Activated T-helper 9 cell treated with anti-CD3 and anti-CD28 coated beads, Interleukin-2, amount 50 U/mL, for 16 hours (primary cell): Measurements from ENCODE around the gene KLHDC3.
"Not testable (repeated sequence)": the region's sequence is repeated elsewhere in the genome, so short reads cannot be mapped to it uniquely, and the experiment has no call there.

ENCODE experiments used
- DNase-seq: peaks from one replicate; pipeline ENCODE4 v3.0.0-alpha.2; 2020; ENCODE audit warnings: low read depth

The KLHDC3 gene

DNA sequence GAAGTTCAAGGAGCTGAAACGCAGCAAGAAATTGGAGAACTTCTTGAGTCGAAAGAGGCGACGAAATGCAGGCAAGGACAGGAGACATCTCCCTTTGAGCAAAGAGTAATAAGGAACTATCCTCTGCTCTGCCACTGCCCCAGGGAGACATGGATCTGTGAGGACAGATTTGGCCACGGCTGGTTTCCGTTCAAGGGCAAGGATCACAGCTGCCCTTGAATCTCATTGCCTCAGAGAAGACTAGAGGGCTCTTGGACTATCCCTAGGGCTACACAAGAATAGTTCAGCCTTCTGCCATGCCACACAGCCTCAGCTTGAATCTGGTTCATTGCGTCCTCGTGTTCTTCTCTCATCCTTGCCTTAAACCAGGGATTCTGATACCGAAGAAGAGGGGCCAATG is 15.1 kb downstream of the KLHDC3 start:
- DNase-seq: no peak

DNA sequence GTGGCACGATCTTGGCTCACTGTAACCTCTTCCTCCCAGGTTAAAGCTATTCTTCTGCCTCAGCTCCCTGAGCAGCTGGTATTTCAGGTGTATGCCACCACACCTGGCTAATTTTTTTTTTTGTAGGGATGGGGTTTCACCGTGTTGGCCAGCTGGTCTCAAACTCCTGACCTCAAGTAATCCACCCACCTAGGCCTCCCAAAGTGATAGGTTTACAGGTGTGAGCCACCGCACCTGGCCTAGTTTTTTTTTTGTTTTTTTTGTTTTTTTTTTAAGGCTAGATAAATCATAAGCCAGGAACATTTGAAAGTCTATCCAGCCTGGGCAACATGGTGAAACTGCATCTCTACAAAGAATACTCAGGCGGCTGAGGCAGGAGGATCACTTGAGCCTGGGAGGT is 18.3 kb downstream of the KLHDC3 start:
- DNase-seq: no peak

DNA sequence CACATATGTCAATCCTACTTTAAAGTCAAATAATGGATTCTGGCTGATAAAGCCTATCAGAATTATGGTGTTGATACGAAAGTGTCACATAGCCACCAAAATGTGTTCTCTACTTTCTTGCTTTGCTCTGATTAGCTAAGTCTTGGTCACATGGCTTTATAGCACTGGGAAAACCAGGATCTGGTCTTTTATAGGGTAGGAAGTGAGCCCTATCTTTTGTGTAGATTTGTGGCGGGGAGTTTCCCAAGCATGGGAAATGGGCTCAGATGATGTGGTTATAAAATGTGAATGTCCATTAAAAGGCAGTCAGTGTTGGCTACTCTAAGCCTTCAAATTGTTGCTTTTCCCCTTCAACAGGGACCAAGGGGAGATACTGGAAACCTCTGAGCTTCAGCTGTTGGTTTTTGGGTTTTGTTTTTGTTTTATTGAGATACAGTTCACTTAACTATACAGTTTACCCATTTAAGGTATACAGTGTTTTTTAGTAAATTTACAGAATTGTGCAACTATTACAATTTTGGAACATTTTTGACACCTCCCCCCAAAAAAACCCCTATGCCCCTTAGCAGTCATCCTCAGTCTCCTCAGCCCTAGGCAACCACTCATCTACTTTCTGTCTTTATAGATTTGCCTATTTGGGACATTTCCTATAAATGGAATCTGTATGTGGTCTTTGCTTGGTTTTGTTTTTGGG is 19.6 kb downstream of the KLHDC3 start:
- DNase-seq: no peak

DNA sequence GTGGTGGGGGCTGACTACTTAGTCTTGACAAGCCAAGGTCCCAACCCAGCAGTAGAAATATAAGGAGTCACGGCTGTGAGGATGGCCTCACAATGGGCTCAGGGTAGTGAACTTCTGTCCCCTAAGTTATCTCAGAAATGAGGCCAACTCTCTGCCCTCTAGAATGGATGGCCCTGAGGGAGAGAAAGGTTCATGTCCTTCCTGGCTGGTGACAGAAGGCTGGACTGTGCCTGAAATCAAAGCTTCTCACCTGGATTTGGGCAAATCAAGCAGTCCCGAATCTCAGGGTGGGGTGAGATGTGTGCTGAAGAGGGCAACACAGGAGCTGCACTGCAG is 20.1 kb downstream of the KLHDC3 start:
- DNase-seq: no peak

DNA sequence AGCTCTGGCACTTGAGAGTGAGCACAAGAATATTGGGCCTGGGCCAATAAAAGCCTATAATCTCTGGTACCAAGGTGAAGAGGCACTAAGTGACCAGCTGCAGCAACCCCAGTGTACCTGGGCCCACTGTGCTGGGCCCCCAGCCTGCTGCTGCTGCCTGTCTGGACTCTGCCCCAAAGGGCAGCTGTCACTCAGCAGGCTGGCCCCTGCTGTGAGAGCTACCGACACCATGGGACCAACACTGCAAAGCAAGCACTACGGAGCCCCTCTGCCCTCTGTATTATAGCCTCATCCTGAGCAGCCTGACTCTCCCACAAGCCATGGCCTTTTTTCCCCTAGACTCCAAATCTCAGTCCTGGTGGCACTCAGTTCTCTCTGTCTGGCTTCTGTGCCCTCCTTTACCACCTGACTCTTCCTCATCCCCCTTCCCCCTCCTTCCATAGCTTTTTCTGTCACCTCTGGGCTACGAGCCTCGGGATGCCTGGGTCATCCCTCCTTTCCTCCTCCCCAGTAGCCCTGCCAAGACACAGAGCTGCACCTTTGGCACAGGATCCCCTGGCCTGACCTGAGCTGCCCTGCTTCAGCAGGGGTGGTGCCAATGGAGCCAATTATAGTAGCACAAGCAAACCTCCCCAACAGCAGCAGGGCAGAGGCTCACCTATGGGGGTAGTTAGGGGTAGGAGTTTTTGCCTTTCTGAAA is 21.6 kb downstream of the KLHDC3 start:
- no peak for DNase-seq

DNA sequence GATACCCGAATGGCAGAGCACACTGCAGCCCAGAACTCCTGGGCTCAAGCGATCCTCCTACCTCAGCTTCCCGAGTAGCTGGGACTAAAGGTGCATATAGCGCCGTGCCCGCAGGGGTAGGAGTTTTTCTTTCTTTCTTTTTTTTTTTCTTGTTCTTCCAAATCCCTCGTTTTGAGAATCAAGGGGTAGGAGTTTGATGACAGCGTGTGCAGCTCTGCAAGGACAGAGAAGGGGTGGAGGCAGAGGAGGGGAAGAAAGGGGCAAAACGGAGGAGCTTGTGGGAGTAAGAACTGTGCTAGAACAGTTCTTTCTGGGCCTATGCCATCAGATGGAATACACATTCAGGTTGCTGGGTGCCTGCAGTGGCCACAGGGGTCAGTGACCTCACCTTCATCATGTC is 22.7 kb downstream of the KLHDC3 start:
- no peak for DNase-seq

DNA sequence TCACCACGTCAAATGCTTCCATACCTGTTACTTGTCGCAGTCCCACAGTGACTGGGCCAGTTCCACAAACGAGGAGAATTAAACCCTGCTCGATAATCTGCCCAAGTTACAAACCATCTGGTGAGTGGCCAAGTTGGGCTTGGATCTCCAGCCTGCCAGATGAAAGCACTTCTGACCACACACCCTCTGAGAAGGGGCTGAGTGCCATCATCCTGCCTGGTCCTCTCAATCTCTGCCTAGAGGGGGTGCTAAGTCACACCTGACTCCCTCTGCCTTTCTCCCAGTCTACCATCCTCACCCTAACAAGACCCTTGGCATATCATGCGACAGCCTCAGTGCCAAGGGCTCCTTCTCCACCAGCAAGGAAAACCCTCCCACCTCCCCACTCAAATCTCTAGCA is 23.1 kb downstream of the KLHDC3 start:
- DNase-seq: no peak

DNA sequence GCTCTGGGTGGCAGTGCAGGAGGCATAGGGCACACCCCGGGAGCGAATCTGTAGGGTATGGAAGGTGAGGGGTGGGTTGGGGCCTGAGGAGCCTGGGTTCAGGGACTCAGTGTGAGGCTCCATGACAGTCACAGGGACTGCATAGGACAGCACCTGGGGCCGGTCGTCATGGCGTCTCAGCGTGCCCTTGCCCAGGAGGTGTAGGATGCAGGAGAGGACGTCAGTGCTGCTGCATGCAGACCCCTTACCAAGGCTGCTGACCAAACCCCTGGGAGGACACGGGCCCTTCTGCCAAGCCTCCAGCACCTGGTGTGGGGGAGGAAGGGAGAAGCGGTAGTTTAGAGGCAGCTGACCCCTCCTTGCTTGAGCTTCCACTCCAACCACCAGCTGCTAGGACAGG is 23.7 kb downstream of the KLHDC3 start:
- DNase-seq: no peak

DNA sequence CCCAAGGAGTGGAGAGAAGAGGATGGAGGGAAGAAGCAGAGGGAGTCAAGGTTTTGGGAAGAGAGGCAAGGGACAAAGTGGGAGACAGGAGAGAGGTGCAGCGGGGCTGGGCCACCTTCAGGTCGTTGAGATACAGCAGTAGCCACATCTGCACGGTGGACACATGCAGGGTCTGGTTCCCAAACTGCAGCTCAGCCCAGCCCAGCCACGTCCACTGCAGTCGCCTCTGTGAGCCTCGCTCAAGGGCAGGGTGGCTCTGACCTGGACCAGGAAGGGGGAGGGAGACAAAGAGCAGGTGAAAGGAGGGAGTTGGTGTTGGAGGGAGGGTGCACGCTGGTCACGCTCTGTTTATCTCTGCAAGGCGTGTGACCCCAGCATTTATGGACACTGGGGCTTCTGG is 24.7 kb downstream of the KLHDC3 start:
- DNase-seq: no peak

DNA sequence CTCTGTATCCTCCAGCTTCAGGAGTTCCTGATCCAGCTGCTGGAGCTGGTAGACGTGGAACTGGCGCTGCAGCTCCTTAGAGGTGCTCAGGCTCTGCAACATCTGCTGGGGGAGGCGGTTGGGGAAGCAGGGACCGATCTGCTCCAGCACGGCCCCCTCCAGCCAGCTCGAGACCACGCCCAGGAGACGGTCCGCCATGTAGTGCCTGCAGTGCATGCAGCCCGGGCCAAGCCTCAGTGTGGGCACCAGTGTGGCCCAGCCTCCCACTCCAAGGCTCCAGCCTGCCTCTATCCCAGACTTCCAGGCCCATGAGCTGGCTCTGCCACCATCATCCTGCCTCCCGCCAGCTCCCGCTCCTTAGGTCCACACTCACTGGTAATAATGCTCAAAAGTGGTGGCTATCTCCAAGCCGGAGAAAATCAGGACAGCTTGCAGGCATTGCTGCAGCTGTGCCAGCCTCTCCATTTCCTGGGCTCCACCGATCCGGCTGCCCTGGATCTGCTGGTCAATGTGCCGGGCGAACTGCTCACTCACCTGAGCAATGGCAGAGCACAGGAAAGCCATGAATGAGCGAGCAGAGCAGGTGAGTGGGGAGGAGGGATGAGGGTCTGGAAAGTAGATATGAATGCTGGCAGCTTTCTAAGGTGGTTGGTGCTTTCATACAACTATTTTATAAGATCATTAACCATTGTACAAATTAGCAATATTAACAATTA is 26.7 kb downstream of the KLHDC3 start:
- no peak for DNase-seq

DNA sequence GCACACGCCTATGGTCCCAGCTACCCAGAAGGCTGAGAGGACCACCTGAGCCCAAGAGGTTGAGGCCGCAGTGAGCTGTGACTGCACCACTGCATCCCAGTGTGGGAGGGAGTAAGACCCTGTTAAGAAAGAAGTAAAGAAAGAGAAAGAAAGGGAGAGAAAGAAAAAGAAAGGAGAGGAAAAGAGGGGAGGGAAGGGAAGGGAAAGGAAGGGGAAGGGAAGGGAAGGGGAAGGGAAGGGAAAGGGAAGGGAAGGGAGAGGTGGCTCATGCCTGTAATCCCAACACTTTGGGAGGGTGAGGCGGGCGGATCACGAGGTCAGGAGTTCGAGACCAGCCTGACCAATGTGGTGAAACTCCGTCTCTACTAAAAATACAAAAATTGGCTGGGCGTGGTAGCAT is 27.4 kb downstream of the KLHDC3 start:
- DNase-seq: not testable (repeated sequence)

DNA sequence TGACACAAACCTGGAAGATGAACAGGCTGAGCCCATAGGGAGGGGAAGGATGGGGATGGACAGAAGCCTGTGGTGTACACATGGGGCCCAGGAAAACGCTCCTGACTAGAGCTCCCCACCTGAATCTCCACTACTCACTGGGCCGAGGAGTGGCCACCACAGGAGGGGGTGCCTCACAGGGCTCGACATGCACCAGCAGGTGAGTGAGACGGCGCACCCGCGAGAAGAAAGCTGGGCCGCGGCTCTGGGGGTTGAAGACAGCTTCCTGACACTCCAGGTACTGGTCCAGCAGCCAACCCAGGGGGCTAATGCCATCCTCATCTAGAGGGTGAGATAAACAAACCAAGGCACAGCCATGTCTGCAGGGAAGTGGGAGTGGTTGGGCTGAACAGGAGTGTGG is 29.3 kb downstream of the KLHDC3 start:
- DNase-seq: no peak

DNA sequence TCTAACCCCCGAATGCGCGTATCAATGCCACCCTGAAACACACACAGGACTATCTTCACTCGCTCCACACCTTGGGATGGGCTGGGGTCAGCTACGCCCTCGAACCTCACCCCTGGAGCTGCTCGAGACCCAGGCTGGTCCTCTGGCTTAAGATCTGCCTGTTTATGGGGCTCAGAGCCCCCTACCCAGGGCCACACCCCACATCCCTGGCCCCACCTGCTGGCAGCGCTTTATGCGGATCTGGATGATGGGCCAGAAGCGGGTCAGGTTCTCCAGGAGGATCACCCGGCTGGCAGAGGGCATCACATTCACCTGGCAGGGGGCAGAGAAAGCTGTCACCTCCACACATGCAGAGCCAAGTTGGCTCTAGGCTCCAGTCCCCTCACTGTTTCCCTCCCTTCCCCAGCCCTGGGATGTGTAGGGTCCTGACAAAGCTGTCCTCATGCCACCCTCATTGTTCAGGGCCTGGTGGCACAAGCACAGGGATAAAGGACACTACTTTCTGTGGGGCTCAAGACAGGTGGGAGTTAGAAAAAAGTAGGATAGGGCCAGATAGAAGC is 31.4 kb downstream of the KLHDC3 start:
- no peak for DNase-seq

DNA sequence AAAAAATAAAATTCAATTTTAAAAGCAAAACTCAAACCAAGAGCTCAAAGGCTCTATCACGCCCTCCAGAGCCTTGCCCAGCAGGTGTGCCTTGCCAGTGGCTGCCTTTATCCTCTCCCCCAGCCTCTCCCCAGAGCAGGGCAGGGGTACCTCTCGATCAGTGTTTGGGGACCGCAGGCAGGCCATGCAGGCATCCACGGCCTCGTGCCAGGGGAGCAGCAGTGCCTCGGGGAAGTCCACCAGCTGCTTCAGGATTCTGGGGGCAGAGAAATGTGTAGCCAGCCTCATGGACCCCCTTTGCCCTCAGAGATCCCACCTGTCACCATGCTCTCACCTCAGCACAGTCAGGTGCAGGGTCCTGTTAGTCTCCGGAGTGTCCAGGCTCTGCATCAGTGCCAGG is 33.9 kb downstream of the KLHDC3 start:
- no peak for DNase-seq

DNA sequence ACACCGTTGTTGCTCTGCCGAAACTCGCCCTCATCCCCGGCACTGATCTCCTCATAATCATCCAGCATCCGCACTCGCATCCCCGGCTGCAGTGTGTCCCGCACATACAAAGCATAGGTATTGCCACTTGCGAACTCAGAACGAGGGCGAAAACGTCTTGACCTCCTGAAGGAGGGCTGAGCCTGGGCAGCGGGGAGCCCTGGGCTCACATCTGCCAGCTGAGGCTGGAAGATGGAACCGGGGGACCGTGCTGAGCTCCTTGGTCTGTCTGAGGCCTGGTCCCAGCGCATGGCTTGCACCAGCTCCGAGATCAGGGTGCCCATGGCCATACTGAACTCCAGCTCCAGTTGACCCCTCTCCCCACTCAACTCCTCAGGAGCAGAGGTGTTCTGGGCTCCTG is 36.9 kb downstream of the KLHDC3 start:
- no peak for DNase-seq

DNA sequence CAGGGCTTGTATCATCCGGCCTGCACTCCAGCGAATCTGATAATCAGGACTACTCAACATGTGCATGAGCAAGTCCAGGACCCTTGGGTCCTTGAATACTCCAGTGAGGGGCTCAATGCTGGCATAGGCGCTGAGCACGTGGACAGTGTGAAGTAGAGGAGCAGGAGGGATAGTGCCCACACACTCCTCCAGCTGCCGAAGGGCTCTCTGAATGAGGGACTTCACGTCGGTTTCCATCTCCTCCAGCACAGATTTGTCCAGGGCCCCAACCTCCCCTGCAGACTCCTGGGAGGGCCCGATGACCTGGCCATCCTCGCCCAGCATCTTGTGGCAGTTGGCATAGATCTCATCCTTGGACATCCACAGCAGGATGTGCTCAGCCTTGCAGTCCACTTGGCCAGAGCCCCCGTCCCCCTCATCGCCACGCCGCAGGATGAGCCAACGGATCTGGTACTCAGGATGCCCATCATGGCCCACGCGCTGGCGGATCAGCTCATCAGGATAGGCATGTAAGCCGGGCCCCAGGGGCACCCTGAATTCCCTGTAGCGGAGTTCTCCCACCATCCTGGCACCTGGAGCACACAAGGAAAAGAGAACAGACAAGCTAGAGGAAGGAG is 38.3 kb downstream of the KLHDC3 start:
- no peak for DNase-seq

DNA sequence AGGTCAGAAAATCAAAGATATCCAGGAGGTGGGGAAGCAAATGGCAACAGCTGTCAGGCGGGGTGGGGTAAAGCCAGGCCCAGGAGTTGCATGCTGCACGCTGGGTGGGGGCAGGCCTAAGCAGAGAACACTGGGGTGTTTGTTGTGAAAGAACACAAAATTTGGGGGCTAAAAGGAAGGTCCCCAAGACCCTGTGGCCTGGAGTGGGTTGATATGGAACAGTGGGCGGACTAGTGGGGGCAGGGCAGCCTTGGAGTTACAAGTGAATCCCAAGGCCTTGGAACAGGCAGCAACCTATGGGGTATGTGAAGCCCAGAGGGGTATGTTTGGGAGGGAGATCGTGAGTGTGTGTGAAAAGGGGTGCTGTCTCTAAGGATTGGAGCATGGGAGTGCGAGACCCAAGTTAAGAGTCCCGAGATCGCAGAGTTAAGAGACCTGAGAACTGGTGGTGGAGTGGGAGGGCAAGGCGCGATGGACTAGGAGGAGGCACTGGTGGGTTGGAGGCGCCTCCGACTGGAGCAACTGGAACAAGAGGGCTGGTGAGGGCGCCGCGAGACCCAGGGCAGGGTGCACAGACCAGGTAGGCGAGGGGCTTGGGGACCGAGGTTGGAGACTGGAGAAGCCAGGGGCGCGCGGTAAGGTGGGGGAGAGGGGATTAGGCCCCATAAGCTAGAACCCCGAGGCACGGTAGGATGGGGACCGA is 38.9 kb downstream of the KLHDC3 start:
- DNase-seq: peak; percentile 9

DNA sequence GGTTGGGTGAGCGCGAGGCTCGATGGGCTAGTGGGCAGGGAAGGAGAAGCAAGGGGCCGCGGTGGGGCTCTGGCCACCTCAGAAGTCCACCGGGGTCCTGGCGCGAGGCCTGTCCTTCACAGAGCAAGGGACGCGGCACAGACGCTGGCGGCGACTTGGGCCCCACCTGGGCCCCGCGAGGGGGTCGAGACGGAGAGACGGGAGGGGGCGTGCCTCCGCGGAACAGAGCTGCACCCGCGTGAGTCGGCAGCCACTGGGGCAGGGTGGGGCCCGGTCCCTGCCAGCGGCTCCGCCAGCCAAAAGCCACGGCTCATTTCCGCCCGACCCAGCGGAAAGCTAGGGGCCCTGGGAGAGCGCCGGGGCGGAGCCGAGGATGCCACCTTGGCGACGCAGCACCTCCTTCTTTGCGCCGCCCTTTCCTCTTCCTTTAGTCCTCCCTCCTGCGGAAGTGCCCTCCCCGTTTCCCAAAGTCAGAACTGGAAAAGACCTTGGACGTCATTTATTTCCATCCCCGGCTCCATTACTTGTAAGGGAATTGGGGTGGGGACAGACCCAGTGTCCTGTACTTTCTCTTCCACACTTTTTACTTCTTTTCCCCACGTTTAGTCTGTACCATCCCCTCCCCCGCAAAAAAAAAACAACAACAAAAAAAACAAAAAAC is 39.6 kb downstream of the KLHDC3 start, which contains the start of gene CUL7:
Gene CUL7, minus strand, starts transcription at position 307 of the 661 bp plus-strand sequence. CDS start 1,063 bp downstream, outside the sequence.
- peak; percentile 84 for DNase-seq

DNA sequence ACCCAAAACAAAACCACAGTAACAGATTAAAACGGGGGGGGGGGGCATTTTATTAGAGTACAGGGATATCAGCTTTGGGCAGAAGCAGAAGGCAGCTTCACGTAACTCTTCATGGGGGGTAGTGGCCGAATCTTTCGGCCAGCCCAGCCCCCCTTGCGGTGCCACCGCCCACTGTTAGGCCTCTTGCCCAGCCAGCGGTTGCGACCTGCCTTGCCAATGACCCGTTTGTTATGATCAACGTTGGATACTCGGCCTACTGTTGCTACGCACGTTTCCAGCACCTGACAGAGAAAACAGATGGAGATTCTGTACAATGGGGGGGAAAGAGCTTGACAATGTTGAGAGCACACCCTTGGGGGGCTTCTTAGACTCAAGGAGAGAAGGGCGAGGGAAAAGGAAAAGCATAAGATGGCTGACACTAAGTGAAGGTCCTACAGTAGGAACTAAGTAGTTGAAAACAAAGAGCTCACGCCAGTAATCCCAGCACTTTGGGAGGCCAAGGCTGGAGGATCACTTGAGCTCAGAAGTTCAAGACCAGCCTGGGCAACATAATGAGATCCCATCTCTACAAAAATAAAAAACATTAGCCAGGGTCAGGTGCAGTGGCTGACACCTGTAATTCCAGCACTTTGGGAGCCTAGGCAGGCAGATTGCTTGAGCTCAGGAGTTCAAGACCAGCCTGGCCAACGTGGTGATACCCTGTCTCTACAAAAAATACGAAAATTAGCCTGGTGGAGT is 40.3 kb downstream of the KLHDC3 start:
- DNase-seq: no peak

DNA sequence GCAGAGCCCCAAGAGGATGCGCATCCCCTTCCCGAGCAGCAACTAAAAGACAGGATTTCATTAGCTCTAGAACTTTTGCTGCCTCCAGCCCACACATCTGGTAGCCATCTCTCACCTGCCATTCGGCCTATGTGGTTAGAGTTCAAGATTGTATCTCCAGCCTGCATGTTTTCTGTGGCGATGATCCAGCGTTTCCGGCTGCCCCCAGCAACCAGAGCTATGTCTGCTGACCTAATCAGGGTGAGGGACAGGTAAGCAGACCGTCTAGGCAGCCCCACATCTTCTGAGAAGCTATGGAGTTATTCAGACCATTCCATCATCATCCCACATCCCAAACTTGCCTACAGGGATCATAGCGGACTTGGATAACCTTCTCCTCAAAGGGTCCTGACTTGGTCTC is 41.9 kb downstream of the KLHDC3 start:
- DNase-seq: no peak

DNA sequence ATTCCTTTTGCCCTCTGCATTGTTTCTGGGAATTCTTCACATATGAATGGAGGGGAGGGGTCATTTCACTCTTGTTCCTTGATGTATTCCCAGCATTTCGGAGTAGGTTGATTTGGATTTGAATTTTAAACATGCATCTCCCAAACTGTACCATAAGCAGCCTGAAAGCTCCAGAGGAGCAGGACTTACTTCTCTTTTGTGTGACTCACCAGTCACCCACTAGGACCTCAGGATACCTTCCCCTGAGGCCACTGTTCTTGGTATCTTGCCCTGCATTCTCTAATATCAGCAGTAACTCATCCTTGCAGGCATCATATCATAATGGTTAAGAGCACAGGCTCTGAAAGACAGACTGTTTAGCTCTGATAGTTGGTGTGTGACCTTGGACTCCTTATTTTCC is 44.5 kb downstream of the KLHDC3 start:
- no peak for DNase-seq
